Right lung (tissue), 5 donors: Measurements from ENCODE around the gene APBA2. TPM values are rescaled to one million over a fixed set of nuclear protein-coding genes. Genes with fewer than 3 reads are reported as not detected.

ENCODE experiments used
- DNase-seq, 2 donors: peaks; one replicate each; pipeline ENCODE4 v3.0.0-alpha.2; 2013
- polyA plus RNA-seq, 5 donors: library from polyadenylated mRNA; unstranded; fragments of 120-200 nt; gene quantifications; one replicate each; pipeline versions ENCODE4 v1.2.1 to v1.2.3, GENCODE V29; 2013; ENCODE audit warnings: inconsistent platforms in 1 of 5, low replicate concordance in 1 of 5; ENCODE audit not compliant: insufficient read length in 5 of 5, insufficient read depth in 1 of 5

APBA2 gene
- polyA plus RNA-seq, 5 donors, result 8.5 to 14.6 (median 11.5) TPM

GRCh38 chr15:29083858-29084257 lies 198.1 kb downstream of the APBA2 start:
- no peak for DNase-seq

DNA sequence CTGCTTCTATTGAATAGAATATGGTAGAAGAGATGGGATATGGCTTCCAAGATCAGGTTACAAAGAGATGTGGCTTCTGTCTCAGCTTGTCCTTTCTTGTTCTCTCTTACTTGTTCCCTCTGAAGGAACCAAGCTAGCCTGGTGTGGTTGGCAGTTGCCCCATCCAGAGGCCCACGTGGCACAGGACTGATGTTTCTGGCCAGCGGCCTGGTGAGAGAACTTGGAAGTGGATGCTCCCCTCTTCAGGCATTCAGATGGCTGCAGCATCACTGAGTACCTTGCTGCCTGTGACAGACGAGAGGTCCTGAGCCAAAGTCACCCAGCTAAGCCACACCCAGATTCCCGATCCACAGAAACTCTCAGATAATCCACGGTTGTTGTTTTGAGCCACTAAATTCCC lies 200.2 kb downstream of the APBA2 start:
- DNase-seq, result no peak

DNA sequence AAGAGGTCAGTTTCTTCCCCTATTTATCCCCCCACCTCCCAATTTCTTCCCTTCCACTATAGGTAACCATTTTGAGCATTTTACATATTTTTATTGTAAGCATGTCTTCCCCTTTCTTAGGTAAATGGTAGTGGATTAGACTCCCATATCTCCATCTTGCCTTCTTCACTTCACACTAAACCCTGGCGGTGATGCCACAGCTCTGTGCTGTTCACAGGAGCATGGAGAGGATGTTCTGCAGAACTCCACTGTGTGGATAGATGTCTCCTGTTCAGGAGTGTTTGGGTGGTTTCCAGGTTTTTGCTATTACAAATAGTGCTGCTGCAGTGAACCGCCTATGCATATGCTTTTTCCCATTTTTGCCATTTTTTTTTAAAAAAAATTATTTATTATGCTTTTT lies 201.1 kb downstream of the APBA2 start:
- no peak for DNase-seq

- DNase-seq, result no peak
These were observed 201.9 kb downstream of the APBA2 start for GRCh38 chr15:29087521-29088285.

- no peak for DNase-seq
These were observed 202.9 kb downstream of the APBA2 start for GRCh38 chr15:29088666-29089065.

DNA sequence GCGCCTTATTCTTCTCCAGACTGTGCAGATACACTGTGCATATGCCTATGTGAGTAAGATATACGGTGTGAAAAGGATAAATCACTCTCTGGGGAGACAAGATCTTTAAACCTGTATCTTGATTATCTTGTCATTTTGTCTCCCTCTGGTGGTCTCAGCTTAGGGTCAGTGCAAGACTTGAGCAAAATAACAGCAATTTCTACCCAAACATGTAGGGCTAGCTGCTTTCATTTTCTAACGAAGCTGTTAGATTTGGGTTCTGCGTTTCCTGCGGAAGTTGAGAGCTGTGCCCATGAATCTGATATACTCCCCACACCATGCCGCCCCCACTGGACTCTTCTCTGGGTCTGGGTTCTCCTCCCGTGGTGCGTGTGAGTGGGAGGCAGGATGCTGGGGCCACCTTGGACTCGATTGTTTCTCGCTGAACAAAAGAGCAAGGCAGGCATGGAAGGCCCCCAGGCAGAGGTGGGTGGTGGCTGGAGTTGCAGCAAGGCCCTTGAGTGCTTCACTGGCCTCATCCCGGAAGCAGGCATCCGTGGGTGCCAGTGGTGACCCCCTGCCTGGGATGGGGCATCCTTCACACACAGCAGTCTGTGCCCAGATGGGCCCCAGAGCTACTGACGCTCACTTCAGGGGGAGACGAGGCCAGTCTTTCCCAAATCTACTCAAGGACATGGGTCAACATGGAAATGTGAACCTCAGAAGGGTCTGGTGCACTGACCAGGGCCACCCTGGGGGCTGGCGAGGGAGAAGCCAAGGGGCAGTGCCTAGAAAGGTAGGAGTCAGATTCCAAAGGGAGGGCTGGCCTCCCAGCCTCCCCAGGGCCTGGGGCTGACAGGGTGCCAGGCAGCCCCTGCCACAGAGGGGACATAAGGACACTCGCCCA lies 204.2 kb downstream of the APBA2 start:
- peak in 1 of 2 donors; percentile 33 for DNase-seq

- no peak for DNase-seq
These were observed 205.1 kb downstream of the APBA2 start for GRCh38 chr15:29090617-29091466.

GRCh38 chr15:29091666-29092065 lies 205.9 kb downstream of the APBA2 start:
- no peak for DNase-seq

- no peak for DNase-seq
These were observed 206.7 kb downstream of the APBA2 start for GRCh38 chr15:29092376-29093064.

- no peak for DNase-seq
These were observed 207.3 kb downstream of the APBA2 start for GRCh38 chr15:29093065-29093435.

GRCh38 chr15:29093696-29094343 lies 208.0 kb downstream of the APBA2 start:
- DNase-seq, result no peak

- no peak for DNase-seq
These were observed 208.9 kb downstream of the APBA2 start for GRCh38 chr15:29094711-29095110.

- no peak for DNase-seq
These were observed 210.0 kb downstream of the APBA2 start for GRCh38 chr15:29095746-29096145.

DNA sequence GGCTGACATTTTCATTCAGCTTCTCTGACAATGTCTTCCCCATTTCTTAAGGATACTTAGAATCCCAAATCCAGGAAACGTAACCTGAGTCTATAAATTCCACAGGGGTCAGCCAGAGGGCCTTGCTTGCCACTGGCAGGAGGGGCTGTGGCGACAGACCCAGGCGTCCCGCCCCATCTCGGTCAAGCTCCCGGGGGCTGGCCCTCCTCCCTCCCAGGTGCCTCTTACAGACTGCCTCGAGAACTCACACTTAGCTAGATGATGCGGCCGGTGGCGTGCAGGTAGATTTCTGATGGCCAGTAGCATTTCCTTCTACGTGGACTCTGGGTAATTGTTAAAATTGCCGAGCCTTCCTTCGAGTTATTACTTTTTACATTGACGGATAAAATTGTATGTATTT lies 211.4 kb downstream of the APBA2 start:
- DNase-seq, result no peak

GRCh38 chr15:29097971-29098370 lies 212.2 kb downstream of the APBA2 start:
- no peak for DNase-seq

DNA sequence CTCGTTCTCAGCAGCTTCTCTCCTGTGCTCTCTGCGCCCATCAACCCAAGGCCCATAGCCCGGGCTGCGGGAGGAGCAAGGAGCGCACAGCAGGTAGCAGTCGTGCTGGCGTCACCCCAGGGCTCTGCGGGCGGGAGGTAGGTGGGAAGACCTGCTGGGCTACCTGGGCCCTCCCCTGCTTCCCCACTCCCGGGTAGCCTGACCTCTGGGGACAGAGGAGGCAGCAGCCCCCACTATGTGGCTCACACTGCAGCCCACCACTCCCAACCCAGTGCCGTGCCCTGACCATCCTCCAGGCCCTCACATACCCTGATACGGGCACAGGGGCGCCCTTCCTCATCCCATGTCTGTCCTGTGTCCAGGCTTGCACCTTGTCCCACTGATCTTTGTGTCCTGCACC lies 212.9 kb downstream of the APBA2 start:
- no peak for DNase-seq

DNA sequence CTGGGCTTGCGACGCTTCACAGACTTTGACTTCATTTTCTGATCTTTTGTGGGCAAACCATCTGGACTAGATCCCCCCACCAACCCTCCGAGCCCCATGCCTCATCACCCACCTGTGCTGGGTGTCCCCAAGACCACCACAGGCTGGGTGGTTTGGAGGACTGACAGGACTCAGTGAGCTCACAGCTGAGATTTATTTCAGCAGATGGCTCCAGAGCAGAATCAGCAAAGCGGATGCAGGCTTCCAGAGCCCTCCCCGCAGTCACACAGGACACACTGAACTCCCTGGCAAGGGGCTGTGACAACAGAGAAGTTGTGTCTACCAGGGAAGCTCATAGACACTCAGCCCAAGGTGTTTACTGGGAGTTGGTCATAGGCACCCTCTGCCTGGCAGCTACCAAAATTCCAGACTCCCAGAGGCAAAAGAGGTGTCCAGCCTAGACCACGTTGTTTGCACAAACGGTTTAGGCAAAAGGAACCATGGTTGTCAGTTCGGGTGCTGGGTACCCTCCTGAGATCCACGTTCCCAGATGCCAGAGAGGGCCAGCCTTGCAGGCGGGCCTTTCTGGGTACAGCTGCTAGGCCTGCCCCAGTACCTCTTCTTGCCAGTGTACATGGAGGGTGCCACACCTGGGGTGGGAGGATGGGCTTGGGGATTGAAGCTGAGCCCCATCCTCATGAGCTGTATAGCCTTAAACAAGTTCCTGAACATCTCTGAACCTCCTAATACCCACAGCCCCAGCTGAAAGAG lies 213.5 kb downstream of the APBA2 start:
- no peak for DNase-seq

GRCh38 chr15:29100486-29101000 lies 214.8 kb downstream of the APBA2 start:
- no peak for DNase-seq

- DNase-seq, result no peak
These were observed 215.7 kb downstream of the APBA2 start for GRCh38 chr15:29101491-29101890.
